Stimulated activated CD4-positive, alpha-beta T cell treated with anti-CD3 and anti-CD28 coated beads, Interleukin-2, amount 100 ng/mL, for 4 hours (primary cell): Measurements from ENCODE around the gene PRKN.

Experiments used
- DNase-seq: peaks from one replicate; pipeline ENCODE4 v3.0.0-alpha.2; 2020; ENCODE audit warnings: low read depth

Gene PRKN

DNA sequence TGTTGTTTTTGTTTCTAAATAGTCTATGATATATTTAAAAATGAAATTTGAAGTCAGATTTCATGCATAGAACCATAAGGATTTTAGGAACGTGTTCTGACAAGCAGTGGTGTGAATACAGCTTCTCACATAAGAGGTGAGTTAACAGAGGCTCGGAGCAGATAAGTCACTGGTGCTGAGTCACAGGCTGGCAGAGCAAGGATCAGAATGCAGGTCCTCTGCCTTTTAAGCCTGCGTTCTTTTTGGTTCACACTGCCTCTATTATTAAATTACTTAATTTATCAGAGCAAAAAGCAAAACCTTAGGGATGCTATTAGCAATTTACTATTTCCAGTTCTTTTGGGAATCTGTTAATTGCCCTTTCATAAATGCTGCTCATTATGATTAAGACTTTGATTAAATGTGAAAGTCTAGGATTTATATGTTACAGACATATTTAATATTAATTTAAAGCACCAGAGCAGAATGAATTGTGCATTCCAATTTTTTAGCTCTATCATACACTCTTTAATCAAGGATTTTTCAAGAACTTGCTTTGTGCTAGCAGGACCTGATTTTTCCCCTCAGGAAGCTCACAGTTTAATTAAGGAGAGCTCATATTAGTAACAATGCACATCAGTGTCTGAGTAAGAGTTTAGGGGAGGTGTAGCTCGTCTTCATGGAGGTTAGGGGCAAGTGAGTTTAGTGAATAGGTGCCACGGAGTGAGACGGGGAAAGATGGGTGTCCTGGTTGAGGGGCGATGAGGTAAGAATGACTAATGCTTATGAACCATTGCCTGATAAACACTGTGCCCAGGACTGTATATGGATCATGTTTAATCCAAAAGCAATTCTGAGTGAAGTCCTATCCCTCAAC, 1241.0 kb downstream of the PRKN start:
- DNase-seq = no peak

DNA sequence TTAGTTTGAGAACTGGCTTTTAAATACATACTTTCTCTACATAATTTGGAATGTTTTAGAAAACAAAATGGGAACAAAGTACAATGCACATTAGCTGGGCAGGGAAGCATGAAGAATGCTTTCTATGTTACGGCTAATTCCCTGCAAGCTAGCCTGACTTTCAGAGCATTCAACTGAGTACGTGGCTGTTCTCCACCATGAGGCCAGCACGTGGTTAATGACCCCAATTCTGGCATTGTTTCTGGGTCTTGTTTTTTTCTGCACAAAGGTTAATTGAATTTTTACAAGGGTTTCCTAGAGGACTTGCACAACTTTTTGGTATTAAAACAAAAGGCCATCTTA, 1245.1 kb downstream of the PRKN start:
- no peak for DNase-seq

DNA sequence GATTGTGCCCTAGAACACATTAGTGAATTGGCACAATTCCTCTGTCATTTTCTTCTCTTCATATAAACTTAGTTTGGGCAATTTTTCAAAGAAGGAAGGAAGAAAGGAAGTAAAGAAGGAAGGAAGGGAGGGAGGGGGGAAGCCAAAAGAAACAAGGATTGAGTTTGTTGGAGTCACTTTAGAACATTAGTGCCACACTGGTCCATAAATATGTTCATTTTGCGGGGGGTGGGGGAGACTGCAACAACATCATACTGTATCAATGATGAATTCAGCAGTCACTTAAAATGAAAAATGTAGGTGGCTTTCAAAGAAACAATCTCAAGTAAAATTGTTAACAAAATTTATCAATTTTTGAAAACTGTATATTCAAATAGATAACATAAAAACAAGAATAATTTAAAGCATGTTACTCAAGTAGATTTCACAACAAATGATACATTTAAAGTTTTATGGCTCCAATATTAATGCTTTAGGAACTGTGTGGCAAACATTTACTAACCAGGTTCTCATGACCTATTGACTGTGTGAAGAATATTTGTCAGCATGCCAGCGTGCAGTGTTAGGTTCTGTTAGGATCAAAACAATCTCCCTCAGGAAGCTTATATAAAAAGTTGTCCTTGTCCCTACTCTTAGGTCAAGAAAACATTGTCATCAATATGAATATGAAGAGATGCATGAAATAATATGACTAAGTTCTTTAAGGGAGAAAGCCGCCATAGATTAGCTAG, 1245.6 kb downstream of the PRKN start:
- DNase-seq = no peak

DNA sequence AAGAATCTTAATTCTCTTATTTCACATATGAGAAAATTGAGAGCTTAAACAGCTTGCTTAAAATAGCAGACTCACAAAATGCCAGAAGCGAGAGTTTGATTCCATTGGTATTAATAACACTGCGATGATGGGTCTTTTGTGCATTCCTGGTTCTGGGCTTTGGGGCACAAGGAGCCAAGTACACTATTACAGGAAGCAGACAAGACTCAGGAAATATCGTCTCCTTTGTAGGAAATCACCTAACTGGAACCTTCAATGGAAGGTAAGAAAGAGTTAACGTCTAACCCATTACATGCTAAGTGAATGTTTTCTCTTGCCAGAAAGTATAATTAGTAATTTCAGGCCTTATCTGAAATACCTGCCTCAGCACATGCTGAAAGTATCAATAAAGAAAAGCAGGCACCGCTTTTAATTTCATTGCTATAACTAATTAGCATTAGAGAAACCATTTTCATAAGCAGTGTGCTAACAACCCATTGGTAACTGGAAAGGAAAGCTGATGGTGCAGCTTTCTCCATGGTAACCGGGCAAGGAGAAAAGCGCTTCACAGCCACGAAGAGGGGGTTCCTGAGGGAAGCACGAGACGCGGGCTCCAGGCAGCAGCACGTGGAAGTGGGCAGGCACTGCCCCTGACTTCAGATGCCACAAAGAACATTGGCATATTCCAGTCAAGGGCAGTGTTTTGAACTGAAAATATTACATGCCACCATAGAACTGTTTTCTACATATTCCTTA, 1247.0 kb downstream of the PRKN start:
- DNase-seq = no peak

DNA sequence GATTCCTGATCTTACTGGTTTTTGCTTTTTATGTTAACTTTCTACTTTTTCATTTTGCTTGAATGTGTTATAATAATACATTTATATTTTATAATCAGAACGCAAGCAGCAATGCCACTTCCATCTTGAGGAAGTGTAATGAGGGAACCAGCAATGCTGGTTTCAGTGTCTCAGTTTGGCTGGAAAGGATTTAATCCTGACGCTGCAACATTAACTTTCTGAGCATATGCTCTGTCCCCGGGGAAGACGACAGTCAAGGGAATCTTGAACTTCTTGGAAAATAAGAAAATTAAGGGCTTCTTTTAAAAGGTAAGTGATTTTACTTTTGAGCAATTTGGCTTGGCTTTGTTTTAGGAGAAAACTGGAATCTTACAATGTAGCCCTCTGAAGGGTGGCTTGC, 1248.2 kb downstream of the PRKN start:
- DNase-seq = no peak

DNA sequence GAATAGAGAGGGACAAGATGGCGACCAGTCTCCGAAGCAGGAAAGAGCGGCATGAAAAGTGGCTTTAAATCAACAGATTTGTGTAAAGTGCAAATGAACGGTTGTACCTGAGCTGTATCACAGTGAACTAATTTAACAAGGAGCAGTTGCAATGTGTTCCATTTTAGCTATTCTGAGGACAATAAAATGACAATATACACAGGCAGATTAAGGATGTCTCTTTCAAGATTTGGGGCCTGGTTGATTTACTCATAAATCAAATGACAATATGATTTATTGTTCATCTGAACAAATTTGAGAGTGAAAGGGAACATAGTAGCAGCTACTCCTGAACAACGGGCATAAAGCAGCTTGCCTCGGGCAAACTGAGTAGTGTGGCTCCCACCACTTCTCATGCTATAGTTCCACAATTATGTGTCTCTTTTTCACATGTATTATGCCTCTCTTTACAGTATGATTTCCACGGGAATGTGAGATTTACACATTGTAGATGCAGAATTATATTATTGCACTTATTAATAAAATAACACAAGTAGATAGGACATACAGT, 1249.6 kb downstream of the PRKN start:
- no peak for DNase-seq

DNA sequence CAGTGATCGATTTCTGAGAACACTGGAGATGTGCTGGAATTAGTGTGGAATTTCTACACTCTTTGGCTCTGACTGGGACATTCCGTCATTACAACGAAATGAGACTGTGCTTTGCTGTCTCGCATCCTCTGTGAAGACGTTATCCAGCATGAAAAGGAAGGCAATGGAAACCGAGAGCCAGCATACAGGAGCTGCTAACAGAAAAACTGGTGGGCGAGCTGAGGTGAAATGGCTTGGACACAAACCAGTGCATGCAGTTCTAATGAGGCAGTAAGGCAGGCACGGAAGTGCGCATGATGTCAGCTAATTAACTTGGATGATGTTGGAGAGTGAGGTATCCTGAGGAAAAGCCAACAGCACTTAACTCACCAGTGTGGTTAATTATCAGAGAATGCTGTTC, 1250.9 kb downstream of the PRKN start:
- DNase-seq = no peak

DNA sequence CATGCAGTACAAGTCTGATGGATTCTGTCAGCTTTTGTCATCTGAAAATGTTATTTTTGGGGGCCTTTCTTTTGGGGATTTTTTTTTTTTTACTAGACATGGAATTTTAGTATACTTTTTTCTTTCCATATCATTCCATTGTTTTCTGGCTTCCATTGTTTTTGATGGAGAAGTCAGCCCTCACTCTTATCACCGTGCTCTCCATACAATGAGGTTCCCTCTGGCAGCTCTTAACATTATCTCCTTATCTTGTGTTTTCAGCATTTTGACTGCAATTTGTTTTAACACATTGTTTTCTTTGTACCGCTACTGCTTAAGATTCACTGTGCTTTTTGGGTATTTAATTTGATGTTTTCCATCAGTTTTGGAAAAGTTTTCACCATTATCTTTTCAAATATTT, 1262.2 kb downstream of the PRKN start:
- DNase-seq = no peak

DNA sequence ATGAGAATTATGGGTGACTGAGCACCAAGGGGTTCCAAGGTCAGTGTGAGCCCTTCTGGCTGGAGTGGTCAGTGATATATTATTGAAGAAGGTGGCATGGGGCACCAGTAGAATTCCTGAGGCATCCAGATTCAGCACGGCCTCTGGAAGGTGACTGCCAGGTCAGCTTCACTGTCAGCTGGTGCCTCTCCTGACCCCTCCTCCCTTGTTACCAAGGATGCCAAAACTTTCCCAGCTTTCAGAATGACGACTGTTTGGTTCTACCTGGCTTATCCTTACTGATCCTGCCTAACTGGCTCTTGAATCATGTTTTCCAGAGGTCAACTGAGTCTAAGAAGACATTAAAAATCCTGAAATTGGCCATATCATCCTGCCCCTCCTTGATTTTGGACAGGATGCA, 1264.5 kb downstream of the PRKN start:
- DNase-seq = no peak

DNA sequence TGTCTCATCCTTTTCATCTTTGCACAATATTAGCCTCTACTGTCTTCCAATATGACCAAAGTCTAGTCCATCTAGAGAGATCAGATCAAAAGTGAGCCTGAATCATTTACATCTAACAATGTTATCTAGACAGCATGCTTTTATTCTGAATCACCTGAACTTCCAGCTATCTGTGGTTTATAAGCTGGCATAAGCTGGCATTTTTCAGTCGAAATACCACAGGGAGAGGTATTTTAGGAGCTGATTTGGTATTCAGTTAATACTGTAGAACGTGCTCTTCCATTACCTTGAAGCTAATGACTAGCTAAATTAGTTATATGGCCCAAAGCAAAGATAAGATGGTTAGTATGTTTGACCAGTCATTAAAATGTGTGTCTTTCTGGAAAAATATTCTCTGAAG, 1265.4 kb downstream of the PRKN start:
- DNase-seq = no peak

DNA sequence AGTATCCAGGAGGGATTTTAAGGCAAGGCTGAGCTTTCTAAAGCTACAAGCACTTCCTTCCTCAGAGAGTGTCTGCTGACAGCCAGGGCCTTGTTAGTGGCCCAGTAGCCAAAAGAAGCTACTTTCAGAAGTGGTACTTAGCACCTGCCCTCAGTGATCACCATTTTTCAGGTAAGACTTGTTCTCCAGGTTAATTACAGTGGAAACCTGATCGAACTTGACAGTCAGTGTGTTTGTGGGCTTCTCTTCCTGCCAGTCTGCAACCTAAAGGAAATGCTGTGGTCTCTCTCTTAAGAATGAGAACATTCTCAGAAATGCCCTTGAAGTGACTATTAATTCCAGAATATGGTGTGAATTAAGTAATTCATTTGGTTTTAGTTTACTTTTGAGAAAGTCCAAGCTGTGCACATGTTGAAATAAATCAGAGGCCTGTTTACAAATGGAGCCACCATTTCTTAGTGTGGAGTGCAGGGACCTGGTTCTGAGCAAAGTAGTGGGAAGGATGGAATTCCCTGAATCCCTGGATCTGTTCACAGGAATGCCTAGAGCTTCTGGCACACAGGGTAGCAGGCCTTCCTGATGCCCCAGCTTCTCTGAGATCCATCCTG, 1268.5 kb downstream of the PRKN start:
- no peak for DNase-seq

DNA sequence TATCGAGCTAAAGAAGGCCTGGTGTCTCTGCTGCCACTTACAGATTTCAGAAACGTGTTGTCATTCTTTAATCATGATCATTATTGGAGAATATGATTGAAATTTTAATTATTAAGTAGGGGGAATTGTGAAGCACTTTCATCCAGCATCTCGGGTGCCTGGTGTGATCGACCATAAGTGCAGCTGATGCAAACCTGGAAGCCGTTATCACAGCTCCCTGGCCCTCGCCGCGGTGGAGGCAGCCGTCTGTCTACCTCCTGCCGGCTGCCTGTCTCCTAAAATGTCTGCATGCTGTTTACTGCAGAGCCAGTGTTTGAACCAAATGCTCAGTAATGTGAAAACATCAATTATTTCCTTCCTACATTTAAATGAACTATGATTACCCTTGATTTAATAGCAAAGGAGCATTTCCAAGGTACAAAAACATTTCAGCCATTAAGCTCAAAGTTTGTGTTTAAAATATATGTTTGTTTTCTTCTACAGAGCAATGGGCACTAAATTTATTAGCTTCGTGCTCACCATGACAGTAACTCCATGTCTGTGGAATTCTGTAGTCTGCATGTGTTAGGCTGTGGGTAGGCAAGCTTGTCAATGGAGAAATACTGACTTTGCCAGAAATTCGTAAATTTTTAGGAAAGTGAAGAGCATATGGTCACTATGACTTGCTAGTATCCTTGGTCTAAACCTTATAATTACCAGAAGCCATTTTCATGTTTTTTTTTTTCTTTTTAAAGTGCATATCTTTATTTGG, 1269.2 kb downstream of the PRKN start:
- DNase-seq = no peak

DNA sequence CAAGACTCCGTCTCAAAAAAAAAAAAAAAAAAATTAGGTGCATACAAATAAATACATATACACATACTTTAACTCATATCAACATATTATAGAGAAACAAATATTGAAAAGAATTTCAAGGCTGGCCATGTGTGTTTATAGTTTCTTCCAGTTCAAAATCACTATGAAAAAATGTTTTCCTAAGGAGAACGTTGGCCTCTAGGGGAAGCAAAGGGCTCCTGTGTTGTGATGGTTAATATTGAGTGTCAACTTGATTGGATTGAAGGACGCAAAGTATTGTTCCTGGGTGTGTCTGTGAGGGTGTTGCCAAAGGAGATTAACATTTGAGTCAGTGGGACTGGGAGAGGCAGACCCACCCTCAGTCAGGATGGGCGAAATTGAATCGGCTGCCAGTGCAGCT, 1271.7 kb downstream of the PRKN start:
- DNase-seq = no peak

DNA sequence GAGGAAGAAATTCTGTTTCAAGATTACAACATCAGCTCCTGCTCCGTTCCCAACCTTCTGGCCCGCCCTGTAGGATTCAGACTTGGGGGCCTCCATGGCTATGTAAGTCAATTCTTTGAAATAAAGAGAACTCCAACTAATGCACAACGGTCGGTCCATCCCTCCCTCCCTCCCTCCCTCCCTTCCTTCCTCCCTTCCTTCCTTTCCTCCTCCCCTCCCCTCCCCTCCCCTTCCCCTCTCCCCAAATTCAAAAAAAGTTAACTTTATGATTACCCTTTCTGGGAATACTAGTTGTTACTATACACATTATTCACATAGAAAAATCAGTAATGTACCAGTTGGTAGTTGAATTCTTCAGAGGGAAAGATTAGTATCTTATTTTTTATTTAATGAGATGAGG, 1274.0 kb downstream of the PRKN start:
- DNase-seq = no peak

DNA sequence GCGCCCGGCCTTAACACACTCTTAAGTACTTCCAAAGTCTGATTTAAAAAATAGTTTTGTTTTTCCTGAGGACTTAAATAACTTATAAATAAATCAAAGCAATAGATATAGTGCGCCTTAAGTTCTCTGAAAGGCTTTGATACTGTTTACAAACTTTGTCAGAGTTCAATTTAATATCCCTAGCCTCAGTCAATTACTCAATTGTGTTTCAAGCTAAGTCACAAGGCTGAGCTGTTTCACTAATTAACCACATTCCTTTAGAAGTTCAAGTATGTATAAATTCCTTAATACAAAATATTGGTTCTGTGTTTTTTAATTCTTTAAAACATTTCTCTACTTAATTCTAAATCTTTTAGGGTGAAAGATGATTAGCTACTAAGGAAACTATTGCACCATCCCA, 1275.3 kb downstream of the PRKN start:
- no peak for DNase-seq

DNA sequence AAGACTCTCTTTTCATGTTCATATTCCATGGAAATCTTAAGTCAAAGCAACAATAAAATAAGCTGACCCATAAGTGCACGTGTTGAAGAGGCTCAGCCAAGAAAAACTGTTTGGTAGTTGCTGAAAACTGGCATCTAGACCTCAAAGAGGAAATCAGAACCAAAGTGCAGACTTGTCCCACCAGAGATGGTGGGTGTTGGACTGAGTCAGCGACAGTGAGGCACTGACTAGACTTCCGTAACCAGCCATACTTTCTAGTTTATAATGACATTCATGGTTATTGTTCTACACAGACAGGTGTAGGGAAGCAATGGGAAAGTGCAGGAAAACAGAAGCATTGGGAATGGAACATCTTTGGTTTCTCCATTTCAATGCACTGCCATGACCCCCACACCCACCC, 1278.0 kb downstream of the PRKN start:
- no peak for DNase-seq

DNA sequence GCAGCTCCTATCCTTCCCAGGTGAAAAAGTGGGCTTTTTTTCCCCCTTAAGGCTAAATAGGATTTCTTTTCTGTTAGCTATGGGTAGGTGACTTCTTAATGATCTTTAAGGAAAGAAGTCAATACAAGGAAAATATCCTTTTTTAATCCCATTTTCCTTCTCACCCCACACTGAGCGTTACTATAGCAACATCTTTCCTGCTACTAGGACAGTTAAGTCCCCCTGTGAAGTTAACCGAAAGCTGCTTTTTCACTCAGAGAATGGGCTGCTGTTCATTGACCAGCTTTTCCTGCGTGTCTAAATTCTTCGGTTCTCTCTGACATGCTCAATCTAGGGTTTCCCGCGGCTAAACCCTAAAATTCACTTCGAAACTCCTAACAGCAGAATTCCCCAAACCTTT, 1280.6 kb downstream of the PRKN start:
- DNase-seq = no peak

DNA sequence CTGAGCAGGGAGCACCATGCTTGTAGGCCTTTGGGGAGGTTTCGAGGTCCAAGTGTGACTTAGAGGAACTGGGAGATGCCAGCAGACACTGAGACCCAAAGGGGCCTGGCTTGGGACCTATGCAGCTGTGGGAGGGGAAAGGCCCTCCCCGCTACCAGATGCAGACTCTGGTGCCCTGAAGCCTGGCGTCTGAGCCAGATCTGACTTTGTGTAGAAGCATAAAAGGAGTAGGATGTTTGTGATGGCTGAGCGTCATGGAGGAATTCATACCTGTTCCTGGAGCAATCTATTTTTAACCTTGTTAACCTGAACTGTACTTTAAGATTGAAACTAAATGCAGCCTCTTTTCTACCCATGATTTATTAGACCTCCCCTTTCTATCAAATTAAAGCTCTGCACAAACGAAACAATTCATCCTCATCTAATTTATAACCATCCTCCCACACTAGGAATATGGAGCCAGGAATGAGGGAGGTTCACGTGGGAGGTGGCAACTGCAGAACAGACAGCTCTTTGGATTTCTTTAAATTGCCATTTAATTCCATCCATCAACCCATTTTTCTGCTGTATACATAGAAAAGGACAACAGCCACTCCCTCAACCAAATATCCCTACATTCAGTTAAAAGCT, 1281.2 kb downstream of the PRKN start:
- DNase-seq = no peak

DNA sequence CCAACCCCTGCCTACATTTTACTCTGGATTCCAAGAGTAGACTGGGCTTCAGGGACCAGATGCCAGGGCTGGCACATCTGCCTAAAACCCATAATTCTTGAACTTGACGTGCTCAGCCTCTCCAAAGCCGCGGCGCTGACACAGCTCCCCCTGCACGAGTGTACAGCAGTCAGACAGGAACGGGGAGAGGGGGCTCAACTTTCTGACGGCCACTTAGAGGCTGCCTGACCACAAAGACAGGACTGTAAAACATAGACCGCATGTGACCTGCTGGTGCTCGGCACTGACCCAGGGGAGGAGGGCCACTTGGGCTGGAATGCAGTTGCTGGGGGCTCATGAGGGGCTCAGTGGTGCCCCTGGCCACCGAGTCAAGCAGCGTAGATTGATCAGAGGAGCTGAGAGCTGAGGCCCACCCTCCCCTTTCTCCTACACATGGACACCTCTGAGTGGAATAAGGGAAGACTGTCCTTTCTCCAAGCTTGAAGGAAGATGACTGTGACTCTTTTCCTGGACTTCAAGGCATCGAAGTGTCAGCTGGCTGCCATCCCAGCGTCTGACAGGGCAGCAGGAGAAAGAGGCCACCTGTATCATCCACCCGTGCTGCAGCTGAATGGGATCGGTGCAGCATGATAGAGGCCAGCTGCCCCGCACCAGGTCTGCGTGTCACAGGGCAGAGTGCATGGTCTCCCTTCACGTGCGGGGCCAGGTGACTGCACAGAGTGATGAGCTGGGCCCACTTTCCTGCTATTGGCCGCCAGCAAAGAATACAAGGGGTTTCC, 1282.4 kb downstream of the PRKN start:
- no peak for DNase-seq

DNA sequence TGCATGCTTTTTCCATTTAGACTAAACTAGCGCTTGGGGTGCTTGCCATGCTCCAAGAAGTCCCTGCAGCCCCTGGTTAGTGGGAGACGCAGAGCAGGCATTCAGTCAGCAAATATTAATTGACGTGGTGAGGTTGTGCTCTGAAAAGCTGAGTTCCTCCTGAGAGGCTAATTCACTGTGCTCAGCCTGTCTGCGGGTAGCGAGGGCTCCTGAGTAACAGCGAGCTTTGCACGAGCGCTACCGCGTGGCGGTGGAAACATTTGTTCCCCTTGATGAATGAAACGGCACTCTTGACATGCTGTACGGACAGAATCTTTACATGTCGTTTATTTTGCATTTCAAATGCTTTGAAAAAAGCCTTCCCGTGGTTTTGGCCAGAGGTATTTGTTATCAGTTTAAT, 1283.1 kb downstream of the PRKN start:
- no peak for DNase-seq
